ENCODE data around the gene OARD1.

OARD1 gene

DNA sequence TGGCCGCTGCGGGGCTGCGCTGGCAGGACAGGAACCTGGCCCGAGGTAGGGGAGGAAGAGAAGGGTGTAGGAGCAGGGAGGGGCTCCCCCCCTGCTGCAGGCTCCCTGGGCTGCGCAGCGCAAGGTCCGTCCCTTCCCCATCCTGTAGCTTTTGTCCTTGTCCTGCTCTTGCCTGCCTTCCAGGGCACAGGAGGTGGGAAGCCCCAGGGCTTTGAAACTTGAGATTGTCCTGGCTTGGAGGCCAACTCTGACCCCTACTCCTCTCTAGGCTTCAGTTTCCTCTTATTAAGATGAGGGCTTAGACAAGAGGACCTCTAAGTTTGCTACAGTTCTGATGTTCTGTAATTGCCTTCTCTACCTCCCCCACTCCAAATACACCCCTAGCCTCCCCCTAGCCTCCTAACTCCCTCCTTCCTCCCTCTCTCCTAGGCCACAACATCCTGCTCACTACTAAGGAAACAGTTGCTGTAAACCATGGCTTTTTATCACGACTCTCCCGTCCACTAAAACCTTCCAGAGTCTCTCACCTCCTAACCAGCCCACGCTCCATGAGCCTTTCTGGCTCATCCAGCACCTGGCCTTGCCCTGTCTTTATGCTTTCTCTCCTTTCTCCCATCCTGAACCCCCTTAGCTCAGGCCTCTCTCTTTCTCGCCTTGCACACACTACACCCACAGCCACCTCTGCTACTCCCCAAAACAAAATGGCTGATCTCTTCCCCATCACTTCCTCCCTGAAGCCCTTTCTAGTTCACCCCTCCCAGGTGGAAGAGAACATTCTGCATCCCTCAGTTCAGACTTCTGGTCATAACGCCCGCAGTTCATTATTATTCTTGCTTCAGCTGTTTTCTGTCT is 43.4 kb downstream of the OARD1 start:
- ATAC-seq: no peak; the same call in 2 of the 3 replicates
- no peak for TF ChIP-seq SNAI2 (CRISPR knock-in tag; IDR thresholded peaks at IDR 0.05)
- no peak for TF ChIP-seq ISL1 (CRISPR knock-in tag; IDR thresholded peaks at IDR 0.05)
- TF ChIP-seq, protein P1, sequence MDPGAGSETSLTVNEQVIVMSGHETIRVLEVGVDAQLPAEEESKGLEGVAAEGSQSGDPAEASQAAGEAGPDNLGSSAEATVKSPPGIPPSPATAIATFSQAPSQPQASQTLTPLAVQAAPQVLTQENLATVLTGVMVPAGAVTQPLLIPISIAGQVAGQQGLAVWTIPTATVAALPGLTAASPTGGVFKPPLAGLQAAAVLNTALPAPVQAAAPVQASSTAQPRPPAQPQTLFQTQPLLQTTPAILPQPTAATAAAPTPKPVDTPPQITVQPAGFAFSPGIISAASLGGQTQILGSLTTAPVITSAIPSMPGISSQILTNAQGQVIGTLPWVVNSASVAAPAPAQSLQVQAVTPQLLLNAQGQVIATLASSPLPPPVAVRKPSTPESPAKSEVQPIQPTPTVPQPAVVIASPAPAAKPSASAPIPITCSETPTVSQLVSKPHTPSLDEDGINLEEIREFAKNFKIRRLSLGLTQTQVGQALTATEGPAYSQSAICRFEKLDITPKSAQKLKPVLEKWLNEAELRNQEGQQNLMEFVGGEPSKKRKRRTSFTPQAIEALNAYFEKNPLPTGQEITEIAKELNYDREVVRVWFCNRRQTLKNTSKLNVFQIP (CRISPR knock-in tag; IDR thresholded peaks at IDR 0.05; ENCODE audit: borderline replicate concordance, low read depth): no peak
- TF ChIP-seq ZNF565 (CRISPR knock-in tag; conservative IDR thresholded peaks at IDR 0.05; ENCODE audit: low read depth): no peak
- no peak for TF ChIP-seq ZNF70 (CRISPR knock-in tag; IDR thresholded peaks at IDR 0.05)
- TF ChIP-seq CSDC2 (CRISPR knock-in tag; IDR thresholded peaks at IDR 0.05): no peak
- TF ChIP-seq ZFP30 (CRISPR knock-in tag; IDR thresholded peaks at IDR 0.05): no peak
- TF ChIP-seq, protein P2, sequence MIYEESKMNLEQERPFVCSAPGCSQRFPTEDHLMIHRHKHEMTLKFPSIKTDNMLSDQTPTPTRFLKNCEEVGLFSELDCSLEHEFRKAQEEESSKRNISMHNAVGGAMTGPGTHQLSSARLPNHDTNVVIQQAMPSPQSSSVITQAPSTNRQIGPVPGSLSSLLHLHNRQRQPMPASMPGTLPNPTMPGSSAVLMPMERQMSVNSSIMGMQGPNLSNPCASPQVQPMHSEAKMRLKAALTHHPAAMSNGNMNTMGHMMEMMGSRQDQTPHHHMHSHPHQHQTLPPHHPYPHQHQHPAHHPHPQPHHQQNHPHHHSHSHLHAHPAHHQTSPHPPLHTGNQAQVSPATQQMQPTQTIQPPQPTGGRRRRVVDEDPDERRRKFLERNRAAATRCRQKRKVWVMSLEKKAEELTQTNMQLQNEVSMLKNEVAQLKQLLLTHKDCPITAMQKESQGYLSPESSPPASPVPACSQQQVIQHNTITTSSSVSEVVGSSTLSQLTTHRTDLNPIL (CRISPR knock-in tag; IDR thresholded peaks at IDR 0.05; ENCODE audit: low read depth): no peak
- no peak for TF ChIP-seq ARNTL (CRISPR knock-in tag; IDR thresholded peaks at IDR 0.05; ENCODE audit: borderline replicate concordance, low read depth)
- TF ChIP-seq, protein P3, sequence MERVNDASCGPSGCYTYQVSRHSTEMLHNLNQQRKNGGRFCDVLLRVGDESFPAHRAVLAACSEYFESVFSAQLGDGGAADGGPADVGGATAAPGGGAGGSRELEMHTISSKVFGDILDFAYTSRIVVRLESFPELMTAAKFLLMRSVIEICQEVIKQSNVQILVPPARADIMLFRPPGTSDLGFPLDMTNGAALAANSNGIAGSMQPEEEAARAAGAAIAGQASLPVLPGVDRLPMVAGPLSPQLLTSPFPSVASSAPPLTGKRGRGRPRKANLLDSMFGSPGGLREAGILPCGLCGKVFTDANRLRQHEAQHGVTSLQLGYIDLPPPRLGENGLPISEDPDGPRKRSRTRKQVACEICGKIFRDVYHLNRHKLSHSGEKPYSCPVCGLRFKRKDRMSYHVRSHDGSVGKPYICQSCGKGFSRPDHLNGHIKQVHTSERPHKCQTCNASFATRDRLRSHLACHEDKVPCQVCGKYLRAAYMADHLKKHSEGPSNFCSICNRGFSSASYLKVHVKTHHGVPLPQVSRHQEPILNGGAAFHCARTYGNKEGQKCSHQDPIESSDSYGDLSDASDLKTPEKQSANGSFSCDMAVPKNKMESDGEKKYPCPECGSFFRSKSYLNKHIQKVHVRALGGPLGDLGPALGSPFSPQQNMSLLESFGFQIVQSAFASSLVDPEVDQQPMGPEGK (CRISPR knock-in tag; IDR thresholded peaks at IDR 0.05; ENCODE audit: borderline replicate concordance): no peak

DNA sequence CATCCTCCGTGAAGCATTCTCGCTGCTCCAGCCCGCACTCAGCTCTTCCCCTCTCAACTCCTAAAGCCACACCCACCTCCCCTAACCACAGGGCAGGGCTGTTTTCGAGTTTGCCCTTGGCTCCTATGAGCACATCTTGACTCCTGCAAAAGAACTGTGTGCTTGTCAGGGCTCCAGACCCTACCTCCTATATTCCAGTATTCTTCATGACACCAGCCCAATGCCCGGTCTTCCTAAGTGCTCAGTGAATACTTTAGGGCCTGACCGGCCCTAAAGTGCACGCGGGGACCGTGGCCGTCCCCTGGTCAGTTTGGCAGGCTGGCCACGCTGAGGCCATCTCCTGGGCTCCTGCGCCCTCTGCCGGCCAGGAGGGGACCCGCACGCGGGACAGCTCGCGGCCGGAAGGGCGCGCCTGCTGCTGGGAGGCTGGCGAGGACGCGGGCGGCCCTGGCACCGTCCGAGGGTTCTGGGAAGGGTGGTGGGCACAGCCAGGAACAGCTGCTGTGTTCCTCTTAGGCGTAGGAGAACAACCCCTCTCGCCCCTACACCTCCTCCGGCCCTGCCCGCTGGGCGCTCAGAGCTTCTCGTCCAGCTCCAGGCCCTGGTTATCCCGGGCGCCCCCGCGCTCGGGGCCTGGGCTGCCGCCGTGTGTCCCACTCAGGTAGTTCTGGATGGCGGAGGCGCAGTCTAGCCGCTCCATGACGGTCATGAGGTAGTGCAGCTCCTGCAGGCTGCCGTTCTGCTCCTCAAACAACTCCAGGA is 44.2 kb downstream of the OARD1 start:
- ATAC-seq: peak; percentile 99
- TF ChIP-seq ZC3H10 (CRISPR knock-in tag; IDR thresholded peaks at IDR 0.05): no peak
- no peak for TF ChIP-seq ZNF565 (CRISPR knock-in tag; conservative IDR thresholded peaks at IDR 0.05; ENCODE audit: low read depth)
- TF ChIP-seq ZFP30 (CRISPR knock-in tag; IDR thresholded peaks at IDR 0.05): no peak
- TF ChIP-seq ISL1 (CRISPR knock-in tag; IDR thresholded peaks at IDR 0.05): no peak
- TF ChIP-seq RARB (CRISPR knock-in tag; IDR thresholded peaks at IDR 0.05): no peak
- TF ChIP-seq, protein P2 (CRISPR knock-in tag; IDR thresholded peaks at IDR 0.05; ENCODE audit: low read depth): no peak
- TF ChIP-seq BACH2 (CRISPR knock-in tag; IDR thresholded peaks at IDR 0.05; ENCODE audit: borderline replicate concordance): no peak

DNA sequence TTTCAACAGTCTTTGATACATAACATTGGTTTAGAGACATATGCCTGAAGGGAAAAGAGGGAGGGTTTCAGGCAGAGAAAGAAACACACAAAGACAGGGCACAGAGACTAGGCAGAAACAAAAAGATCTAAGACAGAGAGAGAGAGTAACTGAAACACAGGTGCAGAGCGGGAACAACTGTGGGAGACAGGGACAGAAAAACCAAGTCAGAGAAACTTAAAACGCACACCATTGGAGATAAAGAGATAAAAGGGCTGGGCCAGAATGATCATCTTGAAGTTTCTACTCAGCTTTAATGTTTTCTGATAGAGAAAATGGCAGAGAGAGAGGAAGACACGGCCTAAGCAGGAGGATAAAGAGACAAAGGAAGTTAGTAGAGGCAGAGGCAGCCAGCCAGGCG is 44.9 kb downstream of the OARD1 start:
- TF ChIP-seq GLIS3 (CRISPR knock-in tag; IDR thresholded peaks at IDR 0.05): no peak
- TF ChIP-seq, protein P3 (CRISPR knock-in tag; IDR thresholded peaks at IDR 0.05; ENCODE audit: borderline replicate concordance): no peak
- ATAC-seq: no peak

DNA sequence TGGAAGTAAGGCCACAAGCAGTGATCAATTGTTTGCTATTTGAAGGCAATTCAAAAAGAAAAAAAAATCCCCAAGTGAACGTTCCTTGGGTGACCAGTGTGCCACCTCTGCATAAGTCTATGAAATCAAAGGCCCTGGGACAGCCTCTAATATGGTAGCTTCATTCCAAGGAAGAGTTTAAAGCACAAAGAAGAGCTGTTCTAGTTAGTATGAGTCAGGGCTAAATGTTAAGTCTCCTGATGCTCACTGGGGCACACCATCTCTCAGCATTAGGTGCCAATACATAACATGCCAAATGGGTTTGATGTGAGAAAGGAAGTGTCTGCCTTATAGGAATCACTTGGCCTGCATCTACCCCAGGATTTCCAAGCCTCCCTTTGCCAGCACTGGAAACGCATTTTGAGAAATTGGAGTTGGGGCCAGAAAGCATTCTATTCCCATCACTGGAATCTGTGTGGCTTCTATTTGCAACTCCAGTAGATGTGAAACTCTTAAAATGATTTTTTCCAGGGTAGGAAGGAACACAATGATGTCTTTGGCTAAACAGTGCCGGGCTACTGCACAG is 46.1 kb downstream of the OARD1 start:
- ATAC-seq: no peak
- TF ChIP-seq, protein P1 (CRISPR knock-in tag; IDR thresholded peaks at IDR 0.05; ENCODE audit: borderline replicate concordance, low read depth): no peak

All from SK-N-SH treated with all-trans-retinoic acid at 6 μM for 48 hours (cell line).